GM12878 (cell line): ENCODE measurements around the gene HNRNPA0. TPM values are rescaled to one million over a fixed set of nuclear protein-coding genes. Genes with fewer than 3 reads are reported as not detected.

Experiments
- ATAC-seq: fragments of 200-7000 bp; cut with Tn5 transposase; 3 replicates; pipeline ENCODE4 v1.9.1; 2020; ENCODE audit warnings: mild to moderate bottlenecking, moderate library complexity
- BruUV-seq: library from RNA; stranded (reverse); fragments of 400-500 nt; replicated peaks from 2 replicates; lab custom pipeline; 2021; lab: Mats Ljungman, UMichigan
- CTCF ChIA-PET: fragments of 300-600 bp; sonication (Branson Sonifier 250); formaldehyde crosslinking; extraction: SDS; loops from one replicate; lab custom pipeline; 2021; ENCODE audit warnings: inconsistent platforms; lab: Yijun Ruan, JAX
- POLR2A ChIA-PET: fragments of 350-600 bp; formaldehyde crosslinking; extraction: SDS; loops from one replicate; lab custom pipeline; 2021; ENCODE audit warnings: inconsistent platforms; lab: Charles Lee
- RAD21 ChIA-PET: fragments of 300-600 bp; sonication (Branson Sonifier 250); formaldehyde crosslinking; loops from one replicate; lab custom pipeline; 2023; ENCODE audit warnings: antibody characterized with exemption; ENCODE audit not compliant: unreplicated experiment; lab: Charles Lee
- SMC1A ChIA-PET: fragments of 300-600 bp; sonication (Branson Sonifier 250); formaldehyde crosslinking; loops from one replicate; lab custom pipeline; 2023; ENCODE audit not compliant: unreplicated experiment, uncharacterized antibody; lab: Charles Lee
- DNase-seq: peaks from one replicate; pipeline ENCODE4 v3.0.0-alpha.2; 2011; ENCODE audit warnings: low read depth, low spot score
- FAIRE-seq: peaks from 3 replicates; lab custom pipeline; 2011; peaks lifted over from hg19 to GRCh38; lab: Jason Lieb, UNC
- H2AFZ ChIP-seq: 2 replicates; pipeline ENCODE4 v1.6.0; 2011; ENCODE audit warnings: low read depth, low read length, control low read depth; ENCODE audit not compliant: control insufficient read depth
- H3K27ac ChIP-seq: 2 replicates; pipeline ENCODE4 v1.5.1; 2011; ENCODE audit warnings: control low read depth; ENCODE audit not compliant: control insufficient read depth, insufficient read depth
- H3K27me3 ChIP-seq, 2 experiments: replicated peaks in 1 of 2; 2 replicates each; pipeline versions ENCODE4 v1.6.0 to v1.6.1; 2011; ENCODE audit warnings: low read length in 1 of 2; ENCODE audit not compliant: control insufficient read depth in 2 of 2, insufficient read depth in 2 of 2
- H3K36me3 ChIP-seq, 2 experiments: 2 replicates each; pipeline ENCODE4 v1.5.1; 2011; ENCODE audit warnings: low read length in 1 of 2; ENCODE audit not compliant: control insufficient read depth in 2 of 2, insufficient read depth in 2 of 2
- H3K4me1 ChIP-seq: 2 replicates; pipeline ENCODE4 v1.6.1; 2011; ENCODE audit warnings: mild to moderate bottlenecking, low read length, moderate library complexity, mixed read lengths; ENCODE audit not compliant: control insufficient read depth, insufficient read depth
- H3K4me2 ChIP-seq: 2 replicates; pipeline ENCODE4 v1.6.0; 2011; ENCODE audit warnings: control low read depth; ENCODE audit not compliant: control insufficient read depth, insufficient read depth
- H3K4me3 ChIP-seq: fragments of 200-600 bp; sonication (generic); 2 replicates; pipeline ENCODE4 v1.5.1; 2016
- H3K79me2 ChIP-seq: 2 replicates; pipeline ENCODE4 v1.6.0; 2011; ENCODE audit warnings: low read length; ENCODE audit not compliant: control insufficient read depth, insufficient read depth
- H3K9ac ChIP-seq: 2 replicates; pipeline ENCODE4 v1.8.0; 2011; ENCODE audit warnings: low read length, control low read depth, mixed read lengths; ENCODE audit not compliant: control insufficient read depth, insufficient read depth
- H3K9me3 ChIP-seq: replicated peaks from 3 replicates; pipeline ENCODE4 v1.5.1; 2011; ENCODE audit warnings: mild to moderate bottlenecking, low read length; ENCODE audit not compliant: control insufficient read depth, insufficient read depth
- H4K20me1 ChIP-seq: 2 replicates; pipeline ENCODE4 v1.6.0; 2011; ENCODE audit not compliant: control insufficient read depth, insufficient read depth
- BHLHE40 ChIP-seq, 2 experiments: fragments of 450-650 bp in 1 of 2; IDR thresholded peaks; 2 replicates each; pipeline ENCODE4 v1.6.1; 2011 to 2017; ENCODE audit warnings: low read depth in 2 of 2, borderline replicate concordance in 1 of 2, improper control_type of control experiment in 1 of 2, low read length in 1 of 2, mild to moderate bottlenecking in 1 of 2
- CREM ChIP-seq: IDR thresholded peaks from 2 replicates; pipeline ENCODE4 v1.6.1; 2014; ENCODE audit warnings: antibody characterized with exemption, low read depth
- E2F8 ChIP-seq: fragments of 450-650 bp; IDR thresholded peaks from 2 replicates; pipeline ENCODE4 v1.6.1; 2018; ENCODE audit warnings: mild to moderate bottlenecking, low read depth, moderate library complexity; ENCODE audit not compliant: partially characterized antibody
- EED ChIP-seq: sonication (generic); IDR thresholded peaks from 2 replicates; pipeline ENCODE4 v1.6.1; 2016; ENCODE audit warnings: antibody characterized with exemption, low read depth
- ETV6 ChIP-seq, 2 experiments: fragments of 450-650 bp in 1 of 2; IDR thresholded peaks in 1 of 2; conservative IDR thresholded peaks in 1 of 2; 2 replicates each; pipeline ENCODE4 v1.6.1; 2014; ENCODE audit warnings: antibody characterized with exemption in 1 of 2, borderline replicate concordance in 1 of 2, low read depth in 1 of 2, mild to moderate bottlenecking in 1 of 2, moderate library complexity in 1 of 2
- GATAD2B ChIP-seq: fragments of 450-650 bp; conservative IDR thresholded peaks from 2 replicates; pipeline ENCODE4 v1.6.1; 2017; ENCODE audit warnings: low read depth, mild to moderate bottlenecking, moderate library complexity
- HCFC1 ChIP-seq: fragments of 150-350 bp; IDR thresholded peaks from 2 replicates; pipeline ENCODE4 v1.6.1; 2014; ENCODE audit warnings: low read length
- IRF3 ChIP-seq: fragments of 450-650 bp; IDR thresholded peaks from 2 replicates; pipeline ENCODE4 v1.6.1; 2014; ENCODE audit warnings: mild to moderate bottlenecking
- LARP7 ChIP-seq: fragments of 450-650 bp; IDR thresholded peaks from 2 replicates; pipeline ENCODE4 v1.6.1; 2017; ENCODE audit warnings: mild to moderate bottlenecking
- MEF2B ChIP-seq: fragments of 450-650 bp; IDR thresholded peaks from 2 replicates; pipeline ENCODE4 v1.6.1; 2018; ENCODE audit warnings: mild to moderate bottlenecking, moderate library complexity; ENCODE audit not compliant: partially characterized antibody, poor library complexity, severe bottlenecking
- MTA2 ChIP-seq: fragments of 450-650 bp; IDR thresholded peaks from 2 replicates; pipeline ENCODE4 v1.6.1; 2016; ENCODE audit warnings: low read depth, mild to moderate bottlenecking, moderate library complexity
- PAX5 ChIP-seq: IDR thresholded peaks from 2 replicates; pipeline ENCODE4 v1.6.1; 2011; ENCODE audit warnings: low read depth, low read length, borderline replicate concordance
- POLR2A ChIP-seq: IDR thresholded peaks from 2 replicates; pipeline ENCODE4 v1.6.1; 2011; ENCODE audit warnings: low read depth, mild to moderate bottlenecking, low read length
- POLR2AphosphoS2 ChIP-seq: IDR thresholded peaks from 2 replicates; pipeline ENCODE4 v1.6.1; 2011; ENCODE audit warnings: low read depth, mild to moderate bottlenecking, low read length, improper control_type of control experiment, moderate library complexity
- SMAD5 ChIP-seq: IDR thresholded peaks from 2 replicates; pipeline ENCODE4 v1.6.1; 2016; ENCODE audit warnings: antibody characterized with exemption, low read depth
- STAT1 ChIP-seq: fragments of 450-650 bp; conservative IDR thresholded peaks from 2 replicates; pipeline ENCODE4 v1.6.1; 2014; ENCODE audit warnings: antibody characterized with exemption, mild to moderate bottlenecking
- TBL1XR1 ChIP-seq: IDR thresholded peaks from 2 replicates; pipeline ENCODE4 v1.6.1; 2012; ENCODE audit warnings: low read depth, low read length, improper control_type of control experiment
- USF1 ChIP-seq: IDR thresholded peaks from 2 replicates; pipeline ENCODE4 v1.6.1; 2011; ENCODE audit warnings: borderline replicate concordance, low read depth, mild to moderate bottlenecking, moderate library complexity, mixed read lengths, low read length; ENCODE audit not compliant: insufficient read depth; ENCODE audit errors: extremely low read length
- ZNF24 ChIP-seq: fragments of 450-650 bp; IDR thresholded peaks from 2 replicates; pipeline ENCODE4 v1.6.1; 2017; ENCODE audit warnings: antibody characterized with exemption, mild to moderate bottlenecking
- WGBS: methylation state at CpG from one replicate; pipeline ENCODE4 v1.1.6; 2016; ENCODE audit warnings: low lambda C conversion rate; ENCODE audit not compliant: insufficient replicate concordance, insufficient coverage; ENCODE audit errors: missing lambda C conversion rate; 5-methylcytosine and 5-hydroxymethylcytosine counted together
- in situ Hi-C: fragments of 300-500 bp; cut with MboI; formaldehyde crosslinking; loops from 9 replicates; pipeline ENCODE4 v1.14.3; 2018; ENCODE audit warnings: mixed read lengths
- intact Hi-C: fragments of 100-400 bp; cut with micrococcal nuclease; formaldehyde crosslinking; loops from one replicate; pipeline ENCODE4 v1.14.2; 2022; ENCODE audit not compliant: unreplicated experiment
- polyA plus RNA-seq, 11 experiments: library from polyadenylated mRNA; depleted of rRNA in 4 of 11; unstranded in 6 of 11; stranded (reverse) in 5 of 11; fragments of >200 nt; fragmentation: Nextera tagmentation in 4 of 11; fragmentation: Illumina TruSeq in 1 of 11; extraction: Ambion mirVana in 4 of 11; extraction: Trizol in 1 of 11; gene quantifications; 1 replicate in 1 of 11; 2 replicates in 10 of 11; pipeline versions ENCODE4 v1.2.1 to v1.2.3, GENCODE V29; 2011 to 2016; ENCODE audit warnings: inconsistent platforms in 2 of 11, missing spikeins in 2 of 11, low read depth in 1 of 11
- total RNA-seq, 4 experiments: library from RNA; depleted of rRNA in 3 of 4; stranded (reverse); fragments of >200 nt in 3 of 4; fragmentation: Illumina TruSeq in 1 of 4; extraction: Trizol in 1 of 4; gene quantifications; 2 replicates each; pipeline versions ENCODE4 v1.2.1 to v1.2.3, GENCODE V29; 2013 to 2021

The HNRNPA0 gene
- total and polyA plus RNA-seq, 10 of the 15 experiments (the other 5 are each of a cell fraction or from before 2014, with no cell fraction given) = 6.3 to 45.0 (median 12.5) TPM

GRCh38 chr5:137760294-137760693 is 6.1 kb upstream of the HNRNPA0 start (continued):
- TF ChIP-seq IRF3 (no peak), ZNF24 (no peak), SMAD5 (no peak), MEF2B (no peak), POLR2A (no peak), POLR2AphosphoS2 (no peak), E2F8 (no peak)

GRCh38 chr5:137758715-137759306 is 4.6 kb upstream of the HNRNPA0 start:
- in situ Hi-C loops = no loop called here
- CTCF ChIA-PET = interaction anchor here (3.8 kb wide), 1 partner anchor 16 kb away, joined by 22 read pairs; no protein-coding TSS in a partner anchor
- WGBS = 2% methylated on average over 6 of the region's 6 CpGs
- Histone ChIP-seq H3K4me1 (peaks cover 17% of the 10 kb centered on the region), H3K27me3 (no peaks in the 10 kb centered on the region), H3K4me2 (peak overlapping the region; percentile 62; the same call in 1 of the 2 replicates), H3K9ac (no peak overlapping the region), H3K79me2 (peaks cover 4% of the 10 kb centered on the region), H2AFZ (no peak overlapping the region), H3K36me3 (no peaks in the 10 kb centered on the region), H3K9me3 (no peaks in the 10 kb centered on the region), H4K20me1 (no peaks in the 10 kb centered on the region), H3K4me3 (no peak overlapping the region), H3K27ac (peak overlapping the region; percentile 54)
- ATAC-seq (peak; percentile 21), DNase-seq (peak; percentile 57), FAIRE-seq (peak; percentile 64)
- no TSS peak for BruUV-seq
- intact Hi-C loops = loop anchor here (1.0 to 10.0 kb wide), 2 partner anchors 130 to 706 kb away; partner anchors contain the start of genes EGR1 and PKD2L2
- SMC1A ChIA-PET = no interaction called here
- RAD21 ChIA-PET = interaction anchor here (0.7 kb wide), 1 partner anchor 16 kb away, joined by 3 read pairs; no protein-coding TSS in a partner anchor
- POLR2A ChIA-PET = no interaction called here
- no peak for TF ChIP-seq HCFC1
- TF ChIP-seq TBL1XR1 = peak; percentile 90; the same call in 1 of the 2 replicates
- TF ChIP-seq ETV6 (conservative IDR thresholded peaks at IDR 0.05 in 1 of 2, IDR thresholded peaks at IDR 0.05 in 1 of 2; ENCODE audit: borderline replicate concordance in 1 of 2, low read depth in 1 of 2) = peak in 1 of 2 experiments; percentile 79; a peak in 2 of 4 replicates
- TF ChIP-seq PAX5 = peak; percentile 75; the same call in 1 of the 2 replicates
- TF ChIP-seq CREM = peak; percentile 91
- TF ChIP-seq LARP7 = no peak
- TF ChIP-seq STAT1 = no peak
- peak in 1 of 2 experiments; percentile 50; a peak in 2 of 4 replicates for TF ChIP-seq BHLHE40 (IDR thresholded peaks at IDR 0.05; ENCODE audit: borderline replicate concordance in 1 of 2, low read depth in 2 of 2, low read length in 1 of 2)
- peak; percentile 76 for TF ChIP-seq EED
- no peak for TF ChIP-seq USF1
- TF ChIP-seq MTA2 = peak; percentile 69
- no peak for TF ChIP-seq GATAD2B
